Activated CD4-positive, alpha-beta memory T cell treated with anti-CD3 and anti-CD28 coated beads, Interleukin-2, amount 10 ng/mL, durations not matched to agents 7 days and 5 days (primary cell): Measurements from ENCODE around the gene IRF4. TPM values are rescaled to one million over a fixed set of nuclear protein-coding genes. Genes with fewer than 3 reads are reported as not detected.

Experiments used
- CTCF ChIA-PET: fragments of 350-600 bp; sonication (Branson Sonifier 250); formaldehyde crosslinking; loops from one replicate; lab custom pipeline; 2021; ENCODE audit warnings: antibody characterized with exemption, inconsistent platforms; lab: Charles Lee
- POLR2A ChIA-PET: fragments of 350-600 bp; sonication (Branson Sonifier 250); formaldehyde crosslinking; loops from one replicate; lab custom pipeline; 2021; ENCODE audit warnings: antibody characterized with exemption; lab: Charles Lee
- DNase-seq: peaks from one replicate; pipeline ENCODE4 v3.0.0-alpha.2; 2020
- H3K27ac Mint-ChIP-seq: one replicate; pipeline ENCODE4 v1.8.0; 2021; ENCODE audit warnings: mild to moderate bottlenecking, mixed read lengths
- H3K27me3 Mint-ChIP-seq: one replicate; pipeline ENCODE4 v1.8.0; 2021; ENCODE audit warnings: mixed read lengths
- H3K36me3 Mint-ChIP-seq: one replicate; pipeline ENCODE4 v1.8.0; 2021; ENCODE audit warnings: low read depth, mixed read lengths
- H3K4me1 Mint-ChIP-seq: one replicate; pipeline ENCODE4 v1.8.0; 2021; ENCODE audit warnings: mixed read lengths
- H3K4me3 Mint-ChIP-seq: one replicate; pipeline ENCODE4 v1.8.0; 2021; ENCODE audit warnings: mild to moderate bottlenecking, mixed read lengths
- H3K9me3 Mint-ChIP-seq: one replicate; pipeline ENCODE4 v1.8.0; 2021; ENCODE audit warnings: mixed read lengths
- total RNA-seq, 2 experiments: library from RNA; stranded (reverse); gene quantifications; one replicate each; pipeline ENCODE4 v1.2.3, GENCODE V29; 2021

Gene IRF4
- total RNA-seq, 2 experiments from 2014 or later, result 171 to 178 TPM

DNA sequence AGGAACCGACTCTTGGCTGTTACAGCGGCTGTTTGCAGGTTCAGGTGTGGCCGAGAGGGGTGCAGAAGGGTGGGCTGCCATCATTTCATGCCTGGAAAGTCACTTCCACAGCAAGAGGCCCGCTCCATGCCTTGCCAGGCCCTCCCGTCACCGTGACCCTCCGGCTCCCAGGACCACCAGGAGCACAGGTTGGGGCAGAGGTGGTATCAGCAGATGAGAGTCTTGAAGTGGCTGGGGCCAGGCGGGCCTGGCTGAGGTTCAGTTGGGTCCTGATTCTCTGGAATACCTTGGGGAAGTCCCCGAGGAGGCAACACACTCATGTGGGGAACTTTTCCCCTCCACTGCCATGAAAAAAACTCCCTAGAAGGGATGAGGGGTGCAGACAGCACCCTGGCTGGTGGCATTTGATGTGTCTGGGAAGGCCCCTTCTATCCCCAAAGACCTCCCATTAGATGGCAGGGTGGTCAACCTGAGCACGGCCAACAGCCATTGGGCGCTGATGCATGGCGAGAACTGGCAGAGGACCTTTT lies 34.2 kb upstream of the IRF4 start:
- no peak for DNase-seq
- POLR2A ChIA-PET, result interaction anchor here (2.4 kb wide), 1 partner anchor 32 kb away, joined by 5 read pairs; no protein-coding TSS in a partner anchor
- no peaks in the 10 kb centered on the region for H3K9me3 Mint-ChIP-seq
- H3K27me3 Mint-ChIP-seq, result no peaks in the 10 kb centered on the region
- H3K36me3 Mint-ChIP-seq, result no peaks in the 10 kb centered on the region
- no peak overlapping the region for H3K27ac Mint-ChIP-seq
- peaks cover 2% of the 10 kb centered on the region for H3K4me1 Mint-ChIP-seq
- CTCF ChIA-PET, result no interaction called here
- H3K4me3 Mint-ChIP-seq, result no peak overlapping the region

DNA sequence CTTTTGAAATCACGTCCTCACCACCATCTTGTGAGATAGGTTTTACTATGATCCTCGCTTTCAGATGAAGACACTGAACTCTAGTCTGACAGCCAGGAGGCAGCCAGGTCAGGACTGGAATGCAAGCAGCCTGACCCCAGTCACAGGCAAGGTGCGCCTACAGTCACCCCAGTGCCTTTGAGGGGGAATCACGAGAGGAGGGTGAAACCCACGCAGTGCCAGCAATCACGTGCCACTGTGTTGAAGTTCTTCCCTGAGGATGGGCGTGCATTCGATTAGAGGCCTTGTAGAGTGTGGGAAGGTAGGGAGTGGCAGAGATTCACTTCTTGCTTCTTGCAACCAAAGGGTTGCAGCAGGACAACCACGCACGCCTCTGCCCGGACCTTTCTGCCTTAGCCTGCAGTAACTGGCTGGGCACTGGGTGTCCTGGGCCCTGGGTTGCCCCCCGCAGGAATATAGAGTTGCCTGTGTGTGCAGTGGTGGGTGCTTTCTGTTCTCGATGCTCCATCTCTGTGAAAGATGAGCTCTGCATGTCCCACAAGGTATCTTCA lies 33.7 kb upstream of the IRF4 start:
- DNase-seq, result no peak
- H3K27ac Mint-ChIP-seq, result no peak overlapping the region
- peaks cover 2% of the 10 kb centered on the region for H3K4me1 Mint-ChIP-seq
- H3K9me3 Mint-ChIP-seq, result peaks cover 3% of the 10 kb centered on the region
- no peak overlapping the region for H3K4me3 Mint-ChIP-seq
- no peaks in the 10 kb centered on the region for H3K27me3 Mint-ChIP-seq
- ChIA-PET POLR2A (no interaction called here), CTCF (no interaction called here)
- no peaks in the 10 kb centered on the region for H3K36me3 Mint-ChIP-seq

DNA sequence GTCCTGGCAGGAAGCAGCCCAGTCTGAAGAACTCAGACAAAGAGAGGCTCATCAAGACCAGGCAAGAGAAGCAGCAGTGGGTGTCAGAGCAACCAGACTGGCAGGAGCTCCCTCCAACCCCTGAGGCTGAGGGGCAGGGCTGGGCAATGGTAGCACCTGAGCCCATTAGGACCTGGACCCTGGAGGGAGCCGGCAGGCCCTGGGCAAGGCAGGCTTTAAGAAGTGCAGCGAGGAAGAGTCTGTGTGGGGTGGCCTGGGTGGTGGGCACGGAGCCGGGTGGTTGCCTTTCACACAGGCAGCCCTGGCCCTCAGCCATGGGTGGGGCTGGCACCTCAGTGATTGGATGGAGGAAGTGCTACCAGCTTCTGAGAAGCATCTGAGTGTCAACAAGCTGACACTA lies 33.1 kb upstream of the IRF4 start:
- no peak for DNase-seq
- H3K9me3 Mint-ChIP-seq, result peaks cover 5% of the 10 kb centered on the region
- no peak overlapping the region for H3K27ac Mint-ChIP-seq
- POLR2A ChIA-PET, result no interaction called here
- H3K36me3 Mint-ChIP-seq, result no peaks in the 10 kb centered on the region
- H3K27me3 Mint-ChIP-seq, result no peaks in the 10 kb centered on the region
- peaks cover under 1% of the 10 kb centered on the region for H3K4me1 Mint-ChIP-seq
- no peak overlapping the region for H3K4me3 Mint-ChIP-seq
- CTCF ChIA-PET, result no interaction called here

DNA sequence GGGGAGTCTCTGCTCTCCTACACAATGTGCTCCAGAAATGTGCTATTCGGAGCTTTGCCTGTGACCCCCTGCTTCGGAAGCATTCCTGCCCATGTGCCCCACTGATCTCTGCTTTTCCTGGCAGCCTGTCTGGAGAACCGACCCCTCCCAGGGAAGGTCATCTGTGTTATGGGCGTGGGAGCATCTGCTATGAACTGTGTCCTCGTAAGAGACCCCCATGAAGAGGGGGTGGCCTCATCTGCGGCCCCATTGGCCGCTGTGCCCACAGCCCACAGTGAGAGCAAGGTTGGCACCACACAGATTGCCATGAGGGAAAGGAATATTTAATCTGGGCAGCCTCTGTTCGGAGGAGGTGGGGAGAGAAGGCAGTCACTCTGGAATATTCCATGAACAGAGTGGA lies 32.7 kb upstream of the IRF4 start:
- H3K4me3 Mint-ChIP-seq, result no peak overlapping the region
- H3K27me3 Mint-ChIP-seq, result no peaks in the 10 kb centered on the region
- peaks cover 10% of the 10 kb centered on the region for H3K9me3 Mint-ChIP-seq
- ChIA-PET POLR2A (no interaction called here), CTCF (no interaction called here)
- no peaks in the 10 kb centered on the region for H3K36me3 Mint-ChIP-seq
- H3K27ac Mint-ChIP-seq, result no peak overlapping the region
- no peaks in the 10 kb centered on the region for H3K4me1 Mint-ChIP-seq
- DNase-seq, result no peak

DNA sequence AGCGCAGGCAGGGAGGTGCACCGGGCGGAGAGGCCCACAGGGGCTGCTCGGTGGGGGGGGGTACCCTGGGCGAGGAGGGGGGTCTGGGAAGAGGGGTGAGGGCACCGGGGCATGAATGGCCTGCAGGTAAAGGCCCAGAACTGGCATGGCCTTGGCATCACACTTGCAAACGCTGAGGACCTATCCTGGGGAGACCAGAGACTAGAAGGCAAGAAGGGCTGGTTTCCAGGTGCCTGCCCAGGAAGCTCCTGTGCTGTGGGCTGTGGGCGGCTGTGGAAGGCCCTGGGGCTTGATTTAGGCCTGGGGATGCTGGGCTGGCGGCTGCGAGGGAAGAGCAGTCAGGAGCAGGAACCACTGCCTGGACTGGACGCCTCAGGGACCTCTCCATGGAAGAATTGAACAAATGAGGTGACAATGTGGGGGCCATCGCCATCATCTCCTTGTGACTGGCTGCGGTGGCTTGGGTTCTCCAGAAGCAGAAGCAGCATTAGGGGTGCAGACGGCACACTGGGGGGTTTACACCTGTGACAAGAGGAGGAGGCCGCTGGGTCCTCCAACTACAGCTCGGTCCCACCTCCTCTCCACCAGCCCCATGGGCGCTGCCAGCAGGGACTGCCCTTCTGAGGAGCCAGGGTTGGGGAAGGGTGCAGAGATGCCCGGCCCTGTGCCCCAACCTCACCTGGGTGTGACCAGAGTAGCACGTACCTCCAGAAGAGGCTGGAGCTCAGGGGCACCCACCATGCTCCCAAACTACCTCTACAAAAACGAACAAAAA lies 32.1 kb upstream of the IRF4 start:
- H3K27me3 Mint-ChIP-seq, result peaks cover 6% of the 10 kb centered on the region
- no peaks in the 10 kb centered on the region for H3K4me1 Mint-ChIP-seq
- POLR2A ChIA-PET, result no interaction called here
- no peak overlapping the region for H3K4me3 Mint-ChIP-seq
- CTCF ChIA-PET, result no interaction called here
- H3K36me3 Mint-ChIP-seq, result peaks cover 3% of the 10 kb centered on the region
- H3K9me3 Mint-ChIP-seq, result peaks cover 15% of the 10 kb centered on the region
- H3K27ac Mint-ChIP-seq, result no peak overlapping the region
- DNase-seq, result no peak

DNA sequence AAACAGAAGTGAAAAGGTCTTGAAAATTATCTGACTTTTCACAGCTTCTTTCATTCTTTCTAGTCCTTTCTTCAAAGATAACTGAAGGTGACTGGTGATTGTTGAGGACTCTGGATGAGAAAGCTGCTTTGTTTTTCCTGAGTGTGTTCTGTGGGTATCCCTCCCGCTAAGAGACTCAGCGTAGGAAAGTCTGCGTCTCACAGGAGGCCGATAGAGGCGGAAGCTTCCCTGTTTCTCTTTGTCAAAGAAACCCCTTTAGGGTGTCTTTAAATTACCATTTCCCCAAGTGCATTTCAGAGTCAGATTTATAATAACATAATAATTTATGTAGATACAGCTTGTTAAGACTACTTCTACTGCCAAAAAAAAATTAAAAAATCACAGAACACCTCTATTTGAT lies 31.2 kb upstream of the IRF4 start:
- peaks cover 6% of the 10 kb centered on the region for H3K27me3 Mint-ChIP-seq
- POLR2A ChIA-PET, result no interaction called here
- no peak overlapping the region for H3K27ac Mint-ChIP-seq
- no peaks in the 10 kb centered on the region for H3K4me1 Mint-ChIP-seq
- H3K9me3 Mint-ChIP-seq, result peaks cover 15% of the 10 kb centered on the region
- CTCF ChIA-PET, result interaction anchor here (1.8 kb wide), 1 partner anchor 171 kb away, joined by 6 read pairs; no protein-coding TSS in a partner anchor
- no peak for DNase-seq
- peaks cover 4% of the 10 kb centered on the region for H3K36me3 Mint-ChIP-seq
- no peak overlapping the region for H3K4me3 Mint-ChIP-seq

DNA sequence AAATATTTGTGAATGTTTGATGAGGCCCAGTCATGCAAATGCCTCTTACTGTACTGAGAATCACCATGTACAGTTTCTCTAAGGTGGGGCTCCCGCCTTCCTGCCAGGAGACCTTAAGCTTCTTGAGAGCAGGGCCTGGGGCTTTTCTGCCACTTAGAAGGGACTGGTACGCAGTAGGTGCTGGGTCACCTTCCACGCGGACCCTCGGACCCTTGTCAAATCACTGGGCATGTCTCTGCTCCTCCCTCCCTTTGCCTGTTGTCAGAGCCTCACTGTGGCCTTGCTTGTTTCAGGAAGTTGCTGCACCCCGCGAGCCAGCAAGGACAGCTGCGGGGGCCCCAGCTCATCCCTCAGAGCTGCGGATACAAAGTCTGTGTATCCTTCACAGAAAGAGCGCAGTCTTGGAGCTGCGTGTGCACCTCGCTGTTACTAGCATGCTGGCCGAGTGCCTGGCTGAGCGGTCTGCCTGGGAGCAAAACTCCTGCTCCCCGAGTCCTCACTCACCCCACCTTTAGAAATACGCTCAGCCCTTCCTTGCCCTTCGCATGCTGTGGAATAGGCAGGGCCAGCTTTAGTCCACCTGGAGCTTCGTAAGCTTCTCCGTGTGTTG lies 30.7 kb upstream of the IRF4 start:
- H3K27me3 Mint-ChIP-seq, result peaks cover 9% of the 10 kb centered on the region
- DNase-seq, result no peak
- no peaks in the 10 kb centered on the region for H3K4me1 Mint-ChIP-seq
- ChIA-PET POLR2A (no interaction called here), CTCF (interaction anchor here (1.8 kb wide), 1 partner anchor 171 kb away, joined by 6 read pairs; no protein-coding TSS in a partner anchor)
- no peak overlapping the region for H3K4me3 Mint-ChIP-seq
- no peak overlapping the region for H3K27ac Mint-ChIP-seq
- H3K9me3 Mint-ChIP-seq, result peaks cover 15% of the 10 kb centered on the region
- peaks cover 4% of the 10 kb centered on the region for H3K36me3 Mint-ChIP-seq

DNA sequence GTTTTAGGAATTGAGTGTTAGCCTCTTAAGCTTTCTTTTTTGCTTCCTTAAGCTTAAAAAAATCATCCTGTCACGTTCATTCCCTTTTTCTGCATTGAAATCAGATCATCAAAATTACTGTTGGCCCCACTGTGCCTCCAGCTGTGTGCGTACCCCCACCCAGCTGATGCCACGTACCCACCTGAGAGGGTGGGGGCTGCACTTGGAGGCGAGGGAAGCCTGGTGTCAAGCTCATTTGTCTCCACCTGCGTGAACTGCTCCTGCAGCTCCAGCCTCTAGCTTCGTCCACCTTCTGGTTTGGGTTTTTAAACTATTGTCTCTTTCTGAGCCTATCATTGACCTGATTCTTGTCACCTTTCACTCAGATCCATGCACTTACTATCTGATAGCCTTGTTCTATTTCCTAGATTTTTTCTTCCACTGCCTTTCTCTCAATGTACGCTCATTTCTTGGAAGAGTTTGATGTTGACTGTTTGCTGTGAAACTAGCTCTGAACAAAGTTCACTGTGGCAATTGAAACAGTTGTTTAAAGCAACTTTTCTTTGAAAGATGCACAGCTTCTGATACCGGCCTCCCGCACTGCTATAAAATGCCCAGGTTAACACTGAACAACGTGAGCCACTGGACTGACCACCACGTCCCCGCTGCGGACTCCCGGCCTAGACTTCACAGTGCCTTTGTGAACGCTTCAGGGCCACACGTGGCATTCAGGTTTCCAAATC lies 30.0 kb upstream of the IRF4 start:
- Mint-ChIP-seq H3K36me3 (peaks cover 4% of the 10 kb centered on the region), H3K4me3 (no peak overlapping the region), H3K27ac (no peak overlapping the region), H3K27me3 (peaks cover 15% of the 10 kb centered on the region), H3K9me3 (peaks cover 15% of the 10 kb centered on the region), H3K4me1 (no peaks in the 10 kb centered on the region)
- ChIA-PET CTCF (interaction anchor here (1.8 kb wide), 1 partner anchor 172 kb away, joined by 6 read pairs; no protein-coding TSS in a partner anchor), POLR2A (no interaction called here)
- DNase-seq, result no peak

DNA sequence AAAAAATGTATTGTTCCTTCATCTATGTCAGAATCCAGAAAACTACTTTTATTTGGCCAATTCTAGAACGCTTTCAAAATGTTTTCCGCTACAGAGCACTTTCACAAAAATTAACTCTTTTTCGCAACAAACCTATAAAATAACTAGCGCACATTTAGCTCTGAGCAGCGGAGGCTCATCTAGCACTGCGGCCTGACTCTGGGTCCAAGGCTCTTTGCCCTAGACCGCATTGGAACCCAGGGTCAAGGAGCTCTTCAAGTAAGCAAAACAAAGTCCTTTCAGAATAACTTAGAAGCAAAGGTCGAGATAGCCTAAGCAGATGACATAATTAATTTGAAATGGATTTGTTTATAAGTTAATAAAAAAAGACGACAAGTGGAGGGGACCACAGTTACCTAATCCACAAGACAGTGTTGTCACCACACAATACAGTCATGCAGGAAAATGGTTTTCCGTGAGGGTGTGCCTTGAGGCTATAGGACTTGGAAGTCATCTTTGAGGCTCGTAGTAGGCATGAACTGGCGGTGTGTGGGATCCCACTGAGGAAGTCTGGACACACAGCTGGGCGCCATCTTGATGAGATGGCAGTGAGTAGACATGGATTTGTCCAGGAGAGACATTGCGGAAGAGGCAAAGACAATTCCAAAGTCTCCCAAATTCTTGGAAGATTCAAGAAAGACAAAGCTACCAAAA lies 29.2 kb upstream of the IRF4 start:
- Mint-ChIP-seq H3K27ac (no peak overlapping the region), H3K4me1 (no peaks in the 10 kb centered on the region), H3K36me3 (peaks cover 4% of the 10 kb centered on the region), H3K27me3 (peaks cover 21% of the 10 kb centered on the region), H3K4me3 (no peak overlapping the region), H3K9me3 (peaks cover 15% of the 10 kb centered on the region)
- no peak for DNase-seq
- ChIA-PET CTCF (interaction anchor here (1.3 to 1.8 kb wide), 2 partner anchors 46 to 173 kb away, joined by 3 to 6 read pairs; no protein-coding TSS in a partner anchor), POLR2A (no interaction called here)

DNA sequence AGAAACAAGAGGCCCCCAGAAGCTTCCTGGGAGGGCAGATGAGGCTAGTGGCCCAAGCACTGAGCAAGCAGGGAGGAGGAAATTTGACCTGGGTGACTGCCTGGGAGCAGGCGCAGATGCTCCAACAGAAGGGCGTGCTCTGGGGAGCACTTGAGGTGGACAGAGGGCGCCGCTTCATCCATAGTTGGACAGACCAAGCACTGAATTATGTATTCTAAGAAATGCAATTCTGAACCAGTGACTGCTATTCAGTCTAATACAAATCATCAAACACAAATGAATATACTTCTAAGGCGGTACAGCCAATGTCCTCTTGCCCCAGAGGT lies 28.7 kb upstream of the IRF4 start:
- no peaks in the 10 kb centered on the region for H3K4me1 Mint-ChIP-seq
- ChIA-PET CTCF (interaction anchor here (1.3 kb wide), 1 partner anchor 46 kb away, joined by 3 read pairs; no protein-coding TSS in a partner anchor), POLR2A (no interaction called here)
- peaks cover 26% of the 10 kb centered on the region for H3K27me3 Mint-ChIP-seq
- H3K9me3 Mint-ChIP-seq, result peaks cover 15% of the 10 kb centered on the region
- H3K27ac Mint-ChIP-seq, result no peak overlapping the region
- DNase-seq, result no peak
- peaks cover 4% of the 10 kb centered on the region for H3K36me3 Mint-ChIP-seq
- H3K4me3 Mint-ChIP-seq, result no peak overlapping the region

DNA sequence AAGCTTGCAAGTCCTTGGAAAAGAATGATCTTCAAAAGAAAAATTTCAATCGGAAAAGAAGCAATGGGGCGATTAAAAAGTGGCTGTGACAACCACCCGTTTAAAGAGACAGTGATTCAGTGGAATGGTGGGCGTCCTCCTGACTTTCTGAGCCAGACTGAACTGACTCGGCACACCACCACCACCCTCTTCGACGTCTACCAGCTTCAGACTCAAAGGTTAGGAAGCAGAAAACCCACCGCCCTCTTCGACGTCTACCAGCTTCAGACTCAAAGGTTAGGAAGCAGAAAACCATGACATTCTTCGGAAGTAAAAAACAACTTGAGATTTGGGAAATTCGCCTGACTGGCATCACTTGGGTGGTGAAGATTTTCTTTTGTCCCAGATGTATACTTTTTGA lies 28.3 kb upstream of the IRF4 start:
- Mint-ChIP-seq H3K4me3 (no peak overlapping the region), H3K9me3 (peaks cover 15% of the 10 kb centered on the region), H3K27ac (no peak overlapping the region), H3K4me1 (no peaks in the 10 kb centered on the region), H3K36me3 (peaks cover 4% of the 10 kb centered on the region), H3K27me3 (peaks cover 27% of the 10 kb centered on the region)
- ChIA-PET CTCF (interaction anchor here (1.3 kb wide), 1 partner anchor 47 kb away, joined by 3 read pairs; no protein-coding TSS in a partner anchor), POLR2A (no interaction called here)
- no peak for DNase-seq

DNA sequence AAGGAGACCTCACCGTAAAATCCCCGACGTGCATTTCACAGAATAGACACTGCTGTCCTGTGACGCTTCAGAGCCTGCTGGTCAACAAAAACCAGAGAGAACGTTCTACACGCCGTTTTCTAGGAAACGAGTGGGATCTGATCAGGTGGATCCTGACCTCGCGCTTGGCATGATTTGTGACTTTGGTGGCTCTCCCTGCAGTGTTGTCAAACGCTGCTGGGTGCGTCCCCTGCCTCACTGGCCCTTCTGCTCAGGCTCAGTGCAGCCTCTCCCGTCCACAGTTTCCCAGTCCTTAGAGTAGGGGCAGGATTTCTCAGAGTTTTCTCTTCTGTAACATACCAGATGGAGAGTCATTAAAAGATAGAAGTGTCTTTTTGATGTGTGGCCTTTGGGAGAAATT lies 27.6 kb upstream of the IRF4 start:
- ChIA-PET POLR2A (no interaction called here), CTCF (interaction anchor here (0.8 kb wide), 1 partner anchor 19 kb away, joined by 3 read pairs; no protein-coding TSS in a partner anchor)
- peaks cover 27% of the 10 kb centered on the region for H3K27me3 Mint-ChIP-seq
- H3K36me3 Mint-ChIP-seq, result peaks cover 4% of the 10 kb centered on the region
- H3K27ac Mint-ChIP-seq, result no peak overlapping the region
- H3K9me3 Mint-ChIP-seq, result peaks cover 15% of the 10 kb centered on the region
- DNase-seq, result no peak
- no peak overlapping the region for H3K4me3 Mint-ChIP-seq
- no peaks in the 10 kb centered on the region for H3K4me1 Mint-ChIP-seq
